ENCODE measurements around the gene MBNL1. TPM values are rescaled to one million over a fixed set of nuclear protein-coding genes. Genes with fewer than 3 reads are reported as not detected.

MBNL1 gene
- total RNA-seq, 6 donors from 2014 or later: 231 to 506 (median 357) TPM

GRCh38 chr3:152375546-152375945 is 106.8 kb downstream of the MBNL1 start:
- H3K27ac ChIP-seq: peak overlapping the region in 2 of 4 donors; percentile 70 to 75
- H3K36me3 ChIP-seq: peaks cover 0 to 4% (median 2%) of the 10 kb centered on the region in 4 donors
- no peaks in the 10 kb centered on the region for H3K9me3 ChIP-seq
- no peak for ATAC-seq (ENCODE audit: low FRiP score in 2 of 2)
- no peak overlapping the region for H3K4me3 ChIP-seq
- no peaks in the 10 kb centered on the region for H3K27me3 ChIP-seq
- no peak for DNase-seq
- TF ChIP-seq CTCF (IDR thresholded peaks at IDR 0.05) (no peak), EP300 (IDR thresholded peaks at IDR 0.05) (no peak), POLR2AphosphoS5 (IDR thresholded peaks at IDR 0.05) (no peak)
- WGBS, 2 donors: 74 to 77% methylated on average over 3 of the region's 3 CpGs
- peaks cover 23 to 63% (median 30%) of the 10 kb centered on the region in 4 donors for H3K4me1 ChIP-seq

GRCh38 chr3:152376351-152377183 is 107.8 kb downstream of the MBNL1 start:
- TF ChIP-seq POLR2A (IDR thresholded peaks at IDR 0.05): no peak
- TF ChIP-seq EP300 (IDR thresholded peaks at IDR 0.05): no peak
- no peak for TF ChIP-seq POLR2AphosphoS5 (IDR thresholded peaks at IDR 0.05)
- TF ChIP-seq CTCF (IDR thresholded peaks at IDR 0.05): no peak
- ATAC-seq (ENCODE audit: low FRiP score in 2 of 2) (peak; percentile 63 to 65), DNase-seq (peak in 1 of 2 donors; percentile 47)
- H3K4me3 ChIP-seq: no peak overlapping the region
- H3K27me3 ChIP-seq: no peaks in the 10 kb centered on the region
- 64 to 65% methylated on average over 9 of the region's 9 CpGs for WGBS, 2 donors
- peaks cover 0 to 4% (median 2%) of the 10 kb centered on the region in 4 donors for H3K36me3 ChIP-seq
- peak overlapping the region; percentile 33 to 75 (median 64) for H3K27ac ChIP-seq
- no peaks in the 10 kb centered on the region for H3K9me3 ChIP-seq
- H3K4me1 ChIP-seq: peaks cover 33 to 68% (median 34%) of the 10 kb centered on the region in 4 donors

- TF ChIP-seq POLR2A (IDR thresholded peaks at IDR 0.05) (no peak), CTCF (IDR thresholded peaks at IDR 0.05) (no peak), EP300 (IDR thresholded peaks at IDR 0.05) (no peak), POLR2AphosphoS5 (IDR thresholded peaks at IDR 0.05) (no peak)
- peaks cover 33 to 74% (median 39%) of the 10 kb centered on the region in 4 donors for H3K4me1 ChIP-seq
These were observed 108.4 kb downstream of the MBNL1 start for GRCh38 chr3:152377184-152377570.

GRCh38 chr3:152379415-152380042 is 110.8 kb downstream of the MBNL1 start:
- no peak overlapping the region for H3K4me3 ChIP-seq
- no peaks in the 10 kb centered on the region for H3K9me3 ChIP-seq
- H3K27me3 ChIP-seq: no peaks in the 10 kb centered on the region
- 75 to 82% methylated on average over 4 of the region's 4 CpGs for WGBS, 2 donors
- H3K27ac ChIP-seq: peak overlapping the region; percentile 28 to 82 (median 56)
- peaks cover 0 to 4% (median 0%) of the 10 kb centered on the region in 4 donors for H3K36me3 ChIP-seq
- peaks cover 43 to 76% (median 52%) of the 10 kb centered on the region in 4 donors for H3K4me1 ChIP-seq
- no peak for ATAC-seq (ENCODE audit: low FRiP score in 2 of 2)
- no peak for DNase-seq
- TF ChIP-seq CTCF (IDR thresholded peaks at IDR 0.05): no peak
- no peak for TF ChIP-seq POLR2AphosphoS5 (IDR thresholded peaks at IDR 0.05)
- TF ChIP-seq POLR2A (IDR thresholded peaks at IDR 0.05): no peak
- TF ChIP-seq EP300 (IDR thresholded peaks at IDR 0.05): no peak

More at GRCh38 chr3:152377184-152377570, 108.4 kb downstream of the MBNL1 start:
- 79 to 95% methylated on average over 4 of the region's 4 CpGs for WGBS, 2 donors
- ATAC-seq (ENCODE audit: low FRiP score in 2 of 2) (no peak), DNase-seq (no peak)
- H3K27ac ChIP-seq: peak overlapping the region; percentile 33 to 75 (median 64)
- H3K9me3 ChIP-seq: no peaks in the 10 kb centered on the region
- peaks cover 0 to 4% (median 2%) of the 10 kb centered on the region in 4 donors for H3K36me3 ChIP-seq
- H3K27me3 ChIP-seq: no peaks in the 10 kb centered on the region
- H3K4me3 ChIP-seq: no peak overlapping the region

Measured in upper lobe of left lung (tissue), 6 donors.